Stimulated activated CD8-positive, alpha-beta memory T cell treated with anti-CD3 and anti-CD28 coated beads, Interleukin-4, amount 100 ng/mL, for 4 hours (primary cell): Measurements from ENCODE around the gene TEFM.
"Not testable (repeated sequence)": the region's sequence is repeated elsewhere in the genome, so short reads cannot be mapped to it uniquely, and the experiment has no call there.

Experiments used
- DNase-seq, 2 donors: peaks; one replicate each; pipeline ENCODE4 v3.0.0-alpha.2; 2020; ENCODE audit warnings: low read depth in 2 of 2, low spot score in 1 of 2

Gene TEFM

DNA sequence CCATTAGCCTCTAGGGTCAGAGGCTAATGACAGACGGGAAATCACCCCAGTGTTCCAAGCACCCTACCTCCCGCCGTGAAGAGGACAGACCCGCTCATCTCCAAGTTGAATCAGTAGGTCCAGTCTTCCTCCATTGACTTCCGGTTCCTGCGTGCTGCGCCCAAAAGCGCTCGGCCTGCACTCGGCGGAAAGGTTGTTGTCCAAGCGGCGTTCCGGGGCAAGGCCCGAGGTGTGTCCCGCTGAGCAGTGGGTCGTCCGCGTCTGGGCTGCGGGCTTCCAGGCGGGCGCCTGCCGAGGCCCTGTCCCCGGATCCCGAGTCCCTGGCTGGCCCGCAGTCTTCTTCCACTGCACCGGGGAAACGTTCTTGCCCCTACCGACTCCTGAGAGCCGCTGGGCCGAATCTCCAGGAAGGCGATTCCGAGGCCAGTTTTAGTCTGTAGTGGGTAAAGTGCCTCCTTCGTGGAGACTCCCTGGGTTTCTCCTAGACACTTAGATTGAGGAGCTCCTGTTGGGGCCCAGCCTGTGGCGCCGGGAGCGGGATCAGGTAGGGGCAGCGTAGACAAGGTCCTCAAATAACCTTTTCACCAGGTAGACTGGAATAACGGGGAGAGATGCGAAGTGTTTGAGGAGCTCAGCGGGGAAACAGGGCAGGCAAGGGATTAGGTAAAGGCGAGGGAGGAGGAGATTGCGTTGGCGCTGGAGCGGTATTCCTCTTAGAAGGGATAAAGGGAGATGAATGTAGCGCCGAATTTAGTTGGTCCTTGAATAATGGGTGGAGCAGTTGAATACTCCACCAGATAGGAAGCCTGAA, at the start of gene TEFM:
Gene TEFM, minus strand, starts transcription at position 138 of the 811 bp plus-strand sequence. Its CDS starts 40 bp downstream, at position 98.
- DNase-seq: peak; percentile 70

DNA sequence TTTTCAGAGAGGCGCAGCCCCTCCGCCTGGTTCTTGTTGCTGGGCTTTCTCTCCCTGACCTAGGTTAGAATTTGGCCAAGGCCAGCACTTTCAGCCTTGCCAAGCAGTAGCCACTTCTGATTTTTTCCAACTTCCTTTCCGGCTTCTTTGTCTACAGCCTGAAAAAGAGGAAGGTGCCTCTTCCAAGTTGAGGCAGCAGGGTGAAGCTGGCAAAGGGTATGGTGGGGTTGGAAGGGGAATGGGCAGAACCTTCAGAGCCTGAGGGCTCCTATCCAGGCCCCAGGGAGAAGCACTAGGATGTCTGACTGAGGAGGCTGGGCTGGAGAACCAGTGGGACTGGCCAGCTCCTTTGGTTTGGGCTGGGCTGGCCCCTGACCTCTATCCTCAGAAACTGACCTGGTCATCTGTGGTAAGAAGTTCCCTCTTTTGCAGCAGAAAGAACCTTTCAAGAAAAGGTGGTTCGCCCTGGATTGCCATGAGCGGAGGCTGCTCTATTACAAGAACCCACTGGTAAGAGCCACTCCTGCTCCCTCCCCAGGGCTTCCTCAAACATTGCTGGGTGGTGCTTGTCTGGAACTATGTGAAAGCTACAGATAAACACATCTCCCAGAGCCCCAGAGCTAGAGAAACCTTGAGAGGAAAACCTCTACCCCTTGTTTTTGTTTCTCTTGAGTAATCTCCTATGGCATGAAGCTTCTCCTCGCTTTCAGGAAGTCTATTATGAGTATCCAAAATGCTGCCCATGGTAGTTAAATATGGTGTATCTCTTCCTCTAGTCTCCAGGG, 48.2 kb upstream of the TEFM start:
- DNase-seq: no peak

DNA sequence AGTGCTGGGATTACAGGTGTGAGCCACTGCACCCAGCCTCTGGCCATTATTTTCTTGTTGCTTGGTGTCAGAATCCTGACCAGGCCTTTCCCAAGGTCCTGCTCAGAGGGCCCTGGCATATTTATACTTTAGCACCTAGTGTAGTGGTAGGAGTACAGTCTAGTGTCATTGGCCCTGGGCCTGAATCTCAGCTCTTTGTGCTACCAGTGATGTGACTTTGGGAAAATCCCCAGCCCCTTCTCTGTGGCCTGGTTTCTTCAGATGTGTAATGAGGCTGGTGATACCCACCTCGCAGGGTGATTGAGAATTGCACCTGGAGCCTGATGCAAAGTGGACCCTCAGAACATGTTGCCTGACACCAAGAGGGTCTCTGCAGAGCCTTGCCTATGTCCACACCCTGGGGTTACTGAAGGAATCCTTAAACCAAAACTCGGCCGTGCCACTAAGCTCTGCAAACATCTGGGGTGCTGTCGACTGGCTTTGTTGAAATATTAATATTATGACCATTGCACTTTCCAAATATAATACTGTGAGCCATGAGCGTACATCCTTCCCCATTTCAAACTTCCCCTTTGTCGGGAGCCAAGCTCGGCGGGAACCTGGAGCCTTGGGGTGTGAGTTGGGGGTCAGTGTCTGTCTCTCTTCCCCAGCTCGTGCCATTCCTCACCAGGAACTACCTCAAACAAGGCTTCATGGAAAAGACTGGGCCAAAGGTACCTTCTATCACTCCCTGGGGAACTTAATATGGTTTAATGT, 46.8 kb upstream of the TEFM start:
- DNase-seq: no peak

- DNase-seq: no peak
Observed at GRCh38 chr17:30950669-30951399, 44.8 kb upstream of the TEFM start.

- no peak for DNase-seq
Observed at GRCh38 chr17:30950189-30950588, 44.2 kb upstream of the TEFM start.

DNA sequence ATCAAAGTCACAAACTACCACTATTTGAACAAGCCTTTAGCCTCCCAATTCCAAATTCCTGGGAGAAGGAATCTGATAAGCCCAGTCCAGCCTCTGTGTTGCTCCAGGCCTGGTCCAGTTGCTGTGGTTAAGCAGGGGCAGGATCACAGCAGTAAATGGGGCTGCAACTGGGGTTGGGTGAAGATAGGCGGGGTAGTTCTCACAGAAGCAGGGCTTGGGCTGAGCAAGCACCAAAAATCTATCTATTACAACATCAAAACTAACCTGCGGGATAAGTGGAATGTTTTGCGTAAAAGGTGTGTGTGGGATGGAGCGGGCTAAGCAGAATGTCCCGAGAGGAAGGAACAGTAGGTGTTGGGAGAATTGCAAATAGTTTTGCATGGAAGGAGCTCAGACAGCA, 41.8 kb upstream of the TEFM start:
- DNase-seq: no peak

DNA sequence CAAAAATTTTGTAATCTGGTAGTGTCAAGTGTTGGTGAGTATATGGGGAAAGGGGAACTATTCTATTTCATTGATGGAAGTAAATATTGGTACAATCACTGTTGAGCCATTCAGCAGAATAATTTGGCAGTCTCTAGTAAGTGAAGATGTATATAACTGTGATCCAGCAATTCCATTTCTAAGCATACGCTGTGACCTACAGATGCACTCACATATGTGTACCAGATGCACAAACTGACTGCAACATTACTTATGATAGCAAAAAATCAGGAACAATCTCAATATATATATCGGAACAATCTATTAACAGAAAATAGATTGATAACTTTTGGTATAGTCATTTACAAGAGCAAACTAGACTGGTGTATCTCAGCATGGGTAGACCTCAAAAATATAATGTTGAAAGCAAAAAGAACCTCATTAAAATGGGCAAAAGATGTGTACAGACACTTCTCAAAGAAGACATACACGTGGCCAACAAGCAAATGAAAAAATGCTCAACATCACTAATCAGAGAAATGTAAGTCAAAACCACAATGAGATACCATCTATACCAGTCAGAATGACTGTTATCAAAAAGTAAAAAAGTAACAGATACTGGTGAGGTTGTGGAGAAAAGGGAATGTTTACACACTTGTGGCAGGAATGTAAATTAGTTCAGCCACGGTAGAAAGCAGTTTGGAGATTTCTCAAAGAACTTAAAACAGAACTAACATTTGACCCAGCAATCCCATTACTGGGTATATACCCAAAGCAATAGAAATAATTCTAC, 36.5 kb upstream of the TEFM start:
- DNase-seq: no peak

DNA sequence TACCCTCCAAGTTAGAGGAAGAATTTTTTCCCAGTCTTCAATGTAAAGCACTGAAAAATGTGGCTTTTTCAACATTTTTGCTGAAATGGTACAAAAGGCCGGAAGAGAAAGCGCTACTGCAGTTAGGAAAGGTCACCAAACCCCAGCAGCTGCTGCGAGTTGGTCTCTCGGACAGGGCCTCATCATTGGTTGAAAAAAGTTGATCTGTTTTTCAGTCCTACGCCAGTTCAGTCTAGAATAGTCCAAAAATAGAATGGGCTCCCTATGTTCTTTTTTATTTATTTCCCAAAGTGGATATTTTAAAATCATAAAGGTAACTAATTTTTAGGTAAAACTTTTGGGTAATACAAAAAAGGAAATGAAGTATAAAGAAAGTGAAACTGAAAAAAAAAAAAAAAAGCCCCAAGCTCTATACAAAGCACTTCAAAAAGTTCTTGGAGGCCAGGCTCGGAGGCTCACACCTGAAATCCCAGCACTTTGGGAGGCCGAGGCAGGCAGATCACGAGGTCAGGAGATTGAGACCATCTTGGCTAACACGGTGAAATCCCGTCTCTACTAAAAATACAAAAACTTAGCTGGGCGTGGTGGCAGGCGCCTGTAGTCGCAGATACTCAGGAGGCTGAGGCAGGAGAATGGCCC, 33.1 kb upstream of the TEFM start:
- no peak for DNase-seq

DNA sequence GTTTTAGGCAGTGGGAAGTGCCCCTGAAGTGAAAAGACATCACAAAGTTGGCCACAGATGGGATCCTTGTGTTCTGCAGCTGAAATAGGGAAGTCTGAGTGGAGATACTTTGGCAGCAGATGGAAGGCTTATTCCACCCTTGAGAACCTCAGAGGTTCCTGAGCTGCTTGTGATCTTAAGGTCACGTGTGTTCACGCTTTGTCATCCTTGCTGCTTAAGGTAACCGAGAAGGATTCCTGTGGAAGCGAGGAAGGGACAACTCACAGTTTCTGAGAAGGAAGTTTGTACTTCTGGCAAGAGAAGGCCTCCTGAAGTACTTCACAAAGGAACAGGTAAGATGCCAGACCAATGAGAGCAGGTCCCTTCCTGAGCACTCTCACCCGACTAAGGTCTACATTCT, 27.9 kb upstream of the TEFM start:
- no peak for DNase-seq

DNA sequence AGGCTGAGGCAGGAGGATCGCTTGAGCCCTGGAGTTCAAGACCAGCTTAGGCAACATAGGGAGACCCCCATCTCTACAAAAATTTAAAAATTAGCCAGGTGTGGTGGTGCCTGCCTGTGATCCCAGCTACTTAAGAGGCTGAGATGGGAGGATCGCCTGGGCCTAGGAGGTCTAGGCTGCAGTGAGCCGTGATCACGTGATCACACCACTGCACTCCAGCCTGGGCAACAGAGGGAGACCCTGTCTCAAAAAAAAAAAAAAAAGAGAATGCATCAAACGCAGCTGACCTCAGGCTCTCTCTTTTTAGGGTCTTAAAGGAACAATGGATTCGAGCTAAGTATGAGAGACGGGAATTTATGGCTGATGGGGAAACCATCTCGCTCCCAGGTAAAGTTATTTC, 25.5 kb upstream of the TEFM start:
- DNase-seq: not testable (repeated sequence)

DNA sequence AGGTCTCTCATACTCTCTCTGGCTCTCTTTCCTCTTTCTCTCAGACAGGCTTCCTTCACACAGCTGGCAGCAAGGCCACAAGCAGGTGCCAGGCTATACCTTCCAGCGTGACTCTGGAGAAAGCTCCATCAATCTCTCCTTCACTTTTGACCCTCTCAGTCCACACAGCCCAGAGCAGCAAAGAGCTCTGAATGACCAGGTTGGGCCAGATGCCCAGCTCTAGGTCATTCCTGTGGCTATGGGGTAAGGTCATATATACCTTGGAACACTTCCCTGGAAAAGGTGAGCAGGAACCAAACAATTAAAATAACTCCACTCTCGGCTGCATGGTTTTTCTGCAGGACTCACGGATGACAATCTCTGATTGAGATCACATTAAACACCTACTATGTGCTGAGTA, 24.5 kb upstream of the TEFM start:
- DNase-seq: no peak

GRCh38 chr17:30929861-30930260, 23.8 kb upstream of the TEFM start:
- DNase-seq: not testable (repeated sequence)

GRCh38 chr17:30929081-30929633, 23.1 kb upstream of the TEFM start:
- no peak for DNase-seq

- no peak for DNase-seq
Observed at GRCh38 chr17:30928584-30928983, 22.5 kb upstream of the TEFM start.

- DNase-seq: no peak
Observed at GRCh38 chr17:30927756-30928155, 21.7 kb upstream of the TEFM start.

GRCh38 chr17:30926516-30926915, 20.5 kb upstream of the TEFM start:
- DNase-seq: no peak

DNA sequence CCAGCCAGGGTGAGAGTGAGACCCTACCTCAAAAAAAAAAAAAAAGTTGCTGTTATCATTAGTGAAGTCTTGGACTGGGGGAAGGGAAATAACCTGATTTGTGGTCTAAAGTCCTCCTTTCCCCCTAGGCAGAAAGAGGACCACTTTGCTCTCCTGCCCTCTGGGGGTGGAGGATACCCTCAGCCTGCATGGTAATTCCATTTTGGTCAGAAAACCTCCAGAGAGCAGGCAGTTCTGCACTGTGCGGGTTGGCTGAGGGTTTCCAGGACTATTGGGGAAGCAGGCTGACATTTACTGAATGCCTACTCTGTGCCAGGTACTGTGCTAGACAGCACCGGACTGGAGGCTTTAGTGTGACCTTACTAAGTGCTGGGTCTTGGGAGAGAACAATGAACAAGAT, 18.3 kb upstream of the TEFM start:
- DNase-seq: no peak

GRCh38 chr17:30922235-30923030, 16.4 kb upstream of the TEFM start:
- no peak for DNase-seq
